K562 (cell line): ENCODE data around the gene FIS1. TPM values are rescaled to one million over a fixed set of nuclear protein-coding genes. Genes with fewer than 3 reads are reported as not detected.

Source experiments
- ATAC-seq: fragments of 200-7000 bp; cut with Tn5 transposase; 3 replicates; pipeline ENCODE4 v1.9.1; 2020; ENCODE audit warnings: moderate library complexity
- BruUV-seq: library from RNA; stranded (reverse); fragments of 400-500 nt; replicated peaks from 2 replicates; lab custom pipeline; 2021; lab: Mats Ljungman, UMichigan
- CTCF ChIA-PET: fragments of 300-600 bp; formaldehyde crosslinking; extraction: SDS; loops from one replicate; lab custom pipeline; 2021; ENCODE audit warnings: low intra/inter-chr PET ratio; lab: Yijun Ruan, JAX
- POLR2A ChIA-PET: fragments of 300-600, 350-650 bp; sonication (Branson Sonifier 250); formaldehyde crosslinking; extraction: SDS; loops from one replicate; lab custom pipeline; 2021; ENCODE audit warnings: antibody characterized with exemption, inconsistent platforms; lab: Yijun Ruan, JAX
- DNase-seq, 4 experiments: peaks; one replicate each; pipeline versions ENCODE4 v3.0.0 to v3.0.0-alpha.2; 2011 to 2018; ENCODE audit warnings: low spot score in 3 of 4, mixed read lengths in 3 of 4; ENCODE audit errors: extremely low read depth in 1 of 4
- FAIRE-seq: peaks from 2 replicates; lab custom pipeline; 2011; peaks lifted over from hg19 to GRCh38; lab: Jason Lieb, UNC
- H2AFZ ChIP-seq: 2 replicates; pipeline ENCODE4 v1.6.0; 2011; ENCODE audit warnings: low read depth, low read length, control low read depth, inconsistent platforms
- H3K27ac ChIP-seq: fragments of 200-600 bp; 3 replicates; pipeline ENCODE4 v1.8.0; 2011; ENCODE audit warnings: low read depth, mild to moderate bottlenecking, control low read depth, inconsistent platforms, low read length, moderate library complexity, mixed read lengths; ENCODE audit errors: extremely low read depth
- H3K27me3 ChIP-seq, 2 experiments: fragments of 300-600 bp in 1 of 2; 2 replicates in 1 of 2; 3 replicates in 1 of 2; pipeline versions ENCODE4 v1.6.0 to v1.8.0; 2011; ENCODE audit warnings: inconsistent platforms in 2 of 2, low read length in 2 of 2, mild to moderate bottlenecking in 1 of 2, mixed read lengths in 1 of 2, moderate library complexity in 1 of 2; ENCODE audit not compliant: control insufficient read depth in 2 of 2, insufficient read depth in 2 of 2
- H3K36me3 ChIP-seq: fragments of 300-600 bp; 3 replicates; pipeline ENCODE4 v1.8.0; 2011; ENCODE audit warnings: mild to moderate bottlenecking, low read length, inconsistent platforms; ENCODE audit not compliant: control insufficient read depth, insufficient read depth
- H3K4me1 ChIP-seq, 2 experiments: fragments of 200-600 bp in 1 of 2; replicated peaks in 1 of 2; 2 replicates in 1 of 2; 3 replicates in 1 of 2; pipeline versions ENCODE4 v1.5.1 to v1.8.0; 2011; ENCODE audit warnings: inconsistent platforms in 2 of 2, low read length in 2 of 2, mild to moderate bottlenecking in 1 of 2, mixed read lengths in 1 of 2, moderate library complexity in 1 of 2; ENCODE audit not compliant: control insufficient read depth in 2 of 2, insufficient read depth in 2 of 2
- H3K4me2 ChIP-seq: 2 replicates; pipeline ENCODE4 v1.6.1; 2011; ENCODE audit warnings: low read length, control low read depth, inconsistent platforms, mixed read lengths; ENCODE audit not compliant: insufficient read depth
- H3K4me3 ChIP-seq: fragments of 200-600 bp; sonication (generic), shearing (Covaris generic); 2 replicates; pipeline ENCODE4 v1.5.1; 2016; ENCODE audit warnings: control low read depth, inconsistent platforms
- H3K79me2 ChIP-seq: fragments of 200-600 bp; 3 replicates; pipeline ENCODE4 v1.8.0; 2011; ENCODE audit warnings: low read length, inconsistent platforms; ENCODE audit not compliant: control insufficient read depth, insufficient read depth
- H3K9ac ChIP-seq, 2 experiments: 2 replicates each; pipeline versions ENCODE4 v1.6.0 to v1.6.1; 2011; ENCODE audit warnings: low read depth in 2 of 2, low read length in 2 of 2, control low read depth in 1 of 2, inconsistent platforms in 1 of 2, mild to moderate bottlenecking in 1 of 2, mixed read lengths in 1 of 2; ENCODE audit not compliant: insufficient read depth in 1 of 2
- H3K9me1 ChIP-seq: one replicate; pipeline ENCODE4 v1.6.0; 2011; ENCODE audit warnings: inconsistent platforms, mild to moderate bottlenecking, low read length, moderate library complexity; ENCODE audit not compliant: control insufficient read depth, insufficient read depth
- H3K9me3 ChIP-seq: replicated peaks from 2 replicates; pipeline ENCODE4 v1.5.1; 2011; ENCODE audit warnings: low read depth, low read length, inconsistent platforms; ENCODE audit not compliant: control insufficient read depth, insufficient read depth
- H4K20me1 ChIP-seq: replicated peaks from 2 replicates; pipeline ENCODE4 v1.6.1; 2011; ENCODE audit warnings: low read length, inconsistent platforms, mixed read lengths; ENCODE audit not compliant: control insufficient read depth, insufficient read depth
- DPF2 ChIP-seq: fragments of 450-650 bp; IDR thresholded peaks from 2 replicates; pipeline ENCODE4 v1.6.1; 2016
- GATAD2A ChIP-seq: fragments of 450-650 bp; IDR thresholded peaks from 2 replicates; pipeline ENCODE4 v1.6.1; 2017
- HLTF ChIP-seq: fragments of 450-650 bp; IDR thresholded peaks from 2 replicates; pipeline ENCODE4 v1.6.1; 2016
- JUNB ChIP-seq: fragments of 450-650 bp; formaldehyde crosslinking; conservative IDR thresholded peaks from 2 replicates; pipeline ENCODE4 v1.4.0; 2020; ENCODE audit warnings: mild to moderate bottlenecking
- MCM5 ChIP-seq: fragments of 450-650 bp; IDR thresholded peaks from 2 replicates; pipeline ENCODE4 v1.6.1; 2016; ENCODE audit warnings: low read depth
- RFX1 ChIP-seq: fragments of 450-650 bp; IDR thresholded peaks from 2 replicates; pipeline ENCODE4 v1.6.1; 2016; ENCODE audit warnings: mild to moderate bottlenecking, moderate library complexity
- RNF2 ChIP-seq: sonication (generic); IDR thresholded peaks from 2 replicates; pipeline ENCODE4 v1.6.1; 2016
- SMAD2 ChIP-seq: fragments of 150-350 bp; IDR thresholded peaks from 2 replicates; pipeline ENCODE4 v1.6.1; 2014; ENCODE audit warnings: low read depth, mild to moderate bottlenecking, low read length
- SRF ChIP-seq, 2 experiments: fragments of 250-450, 450-650 bp in 1 of 2; sonication (Bioruptor Pico) in 1 of 2; sonication (generic) in 1 of 2; formaldehyde crosslinking; IDR thresholded peaks; 2 replicates each; pipeline versions ENCODE4 v1.5.0 to v1.5.1; 2020 to 2022; ENCODE audit warnings: mild to moderate bottlenecking in 1 of 2, missing genetic modification reagents in 1 of 2
- ZNF79 ChIP-seq: fragments of 250-450 bp; sonication (Bioruptor Pico); IDR thresholded peaks from 2 replicates; pipeline ENCODE4 v1.4.0; 2020; ENCODE audit warnings: low read depth, mild to moderate bottlenecking, moderate library complexity
- WGBS: fragments of 100-300 bp; shearing (Covaris generic); methylation state at CpG from one replicate; pipeline ENCODE4 v1.1.6; 2016; ENCODE audit warnings: low coverage, mixed read lengths; ENCODE audit not compliant: insufficient coverage; ENCODE audit errors: missing lambda C conversion rate; 5-methylcytosine and 5-hydroxymethylcytosine counted together
- in situ Hi-C: fragments of 300-500 bp; cut with MboI; formaldehyde crosslinking; loops from 4 replicates; pipeline ENCODE4 v1.15.0; 2018; ENCODE audit warnings: inconsistent platforms, mixed read lengths
- intact Hi-C: fragments of 100-400 bp; cut with micrococcal nuclease; formaldehyde crosslinking; loops from 2 replicates; pipeline ENCODE4 v1.14.2; 2022
- polyA plus RNA-seq, 8 experiments: library from polyadenylated mRNA; depleted of rRNA in 4 of 8; stranded (reverse) in 5 of 8; unstranded in 3 of 8; fragments of >200 nt; fragmentation: Nextera tagmentation in 2 of 8; fragmentation: Illumina TruSeq in 1 of 8; extraction: Ambion mirVana in 2 of 8; extraction: Trizol in 1 of 8; gene quantifications; 2 replicates each; pipeline versions ENCODE4 v1.2.1 to v1.2.3, GENCODE V29; 2011 to 2014; ENCODE audit warnings: inconsistent platforms in 1 of 8, missing spikeins in 1 of 8
- total RNA-seq, 7 experiments: library from RNA; depleted of rRNA in 6 of 7; stranded (reverse); fragments of >200 nt in 6 of 7; fragmentation: Illumina TruSeq in 2 of 7; extraction: Trizol in 2 of 7; gene quantifications; 2 replicates each; pipeline versions ENCODE4 v1.2.1 to v1.2.3, GENCODE V29; 2011 to 2021; ENCODE audit warnings: low replicate concordance in 1 of 7
- TF ChIP-seq, protein P1 (sequence below): fragments of 450-650 bp; formaldehyde crosslinking; IDR thresholded peaks from 2 replicates; pipeline ENCODE4 v1.4.0; 2020; ENCODE audit warnings: mild to moderate bottlenecking, mixed read lengths
- TF ChIP-seq, protein P2 (sequence below): fragments of 450-650 bp; IDR thresholded peaks from 2 replicates; pipeline ENCODE4 v1.6.1; 2016; ENCODE audit warnings: missing biosample characterization, missing genetic modification characterization
- TF ChIP-seq, protein P3 (sequence below): fragments of 450-650 bp; formaldehyde crosslinking; conservative IDR thresholded peaks from 2 replicates; pipeline ENCODE4 v1.4.0; 2022; ENCODE audit warnings: mild to moderate bottlenecking, missing genetic modification characterization

Gene FIS1
- total and polyA plus RNA-seq, 9 of the 15 experiments (the other 6 are each of a cell fraction or from before 2014, with no cell fraction given): 86.0 to 257 (median 144) TPM

DNA sequence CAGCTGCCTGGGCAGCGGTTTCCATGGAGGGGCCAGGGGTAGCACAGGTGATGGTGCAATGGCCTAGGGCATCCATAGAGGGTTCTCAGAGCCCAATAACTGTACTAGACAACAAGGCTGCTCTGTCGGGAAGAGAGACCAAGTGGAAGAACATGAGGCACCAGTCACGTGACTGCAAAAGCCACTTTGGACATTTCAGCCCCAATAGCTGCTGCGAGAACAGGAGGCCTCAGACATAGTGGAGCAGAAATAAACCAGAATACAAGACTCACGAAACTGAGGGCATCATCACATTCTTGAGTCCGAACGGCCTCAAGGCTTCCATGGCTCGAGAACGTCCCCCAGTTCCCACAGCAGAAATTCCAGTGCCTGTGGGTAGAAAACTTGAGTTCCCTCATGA is 32.3 kb upstream of the FIS1 start (continued):
- TF ChIP-seq, protein P1, sequence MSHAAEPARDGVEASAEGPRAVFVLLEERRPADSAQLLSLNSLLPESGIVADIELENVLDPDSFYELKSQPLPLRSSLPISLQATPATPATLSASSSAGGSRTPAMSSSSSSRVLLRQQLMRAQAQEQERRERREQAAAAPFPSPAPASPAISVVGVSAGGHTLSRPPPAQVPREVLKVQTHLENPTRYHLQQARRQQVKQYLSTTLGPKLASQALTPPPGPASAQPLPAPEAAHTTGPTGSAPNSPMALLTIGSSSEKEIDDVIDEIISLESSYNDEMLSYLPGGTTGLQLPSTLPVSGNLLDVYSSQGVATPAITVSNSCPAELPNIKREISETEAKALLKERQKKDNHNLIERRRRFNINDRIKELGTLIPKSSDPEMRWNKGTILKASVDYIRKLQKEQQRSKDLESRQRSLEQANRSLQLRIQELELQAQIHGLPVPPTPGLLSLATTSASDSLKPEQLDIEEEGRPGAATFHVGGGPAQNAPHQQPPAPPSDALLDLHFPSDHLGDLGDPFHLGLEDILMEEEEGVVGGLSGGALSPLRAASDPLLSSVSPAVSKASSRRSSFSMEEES (CRISPR knock-in tag): peak; percentile 83
- no peak for TF ChIP-seq RNF2
- TF ChIP-seq, all 486 proteins: peak for 7

DNA sequence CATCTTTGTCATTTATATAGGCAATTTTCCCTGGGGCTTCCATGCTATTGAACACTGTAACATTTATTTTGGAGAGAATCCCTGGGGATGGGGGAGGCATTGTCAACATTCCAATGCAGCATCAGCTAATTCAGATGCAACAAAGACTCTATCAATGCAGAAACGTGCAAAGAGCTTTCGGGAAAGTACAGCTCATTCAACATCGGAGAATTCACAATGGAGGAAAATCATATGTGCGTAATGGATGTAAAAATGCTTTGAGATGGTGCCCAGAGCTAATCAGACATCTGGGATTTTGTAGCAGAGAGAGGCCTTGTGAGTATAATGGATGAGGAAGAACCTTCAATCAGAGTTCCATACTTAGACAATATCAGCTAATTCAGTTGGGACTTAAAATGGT is 28.3 kb upstream of the FIS1 start:
- no peak for ATAC-seq
- in situ Hi-C loops: no loop called here

More for the DNA sequence above, 28.3 kb upstream of the FIS1 start:
- Histone ChIP-seq H3K36me3 (no peaks in the 10 kb centered on the region), H4K20me1 (no peaks in the 10 kb centered on the region; the same call in 1 of the 2 replicates), H3K4me1 (no peaks in the 10 kb centered on the region; a peak in 1 of 5 replicates), H2AFZ (no peak overlapping the region), H3K4me2 (no peak overlapping the region), H3K9ac (no peak overlapping the region), H3K79me2 (no peaks in the 10 kb centered on the region), H3K9me3 (no peaks in the 10 kb centered on the region; the same call in 1 of the 2 replicates), H3K4me3 (no peak overlapping the region), H3K27me3 (peaks cover 35 to 54% of the 10 kb centered on the region in 2 experiments), H3K9me1 (no peaks in the 10 kb centered on the region), H3K27ac (no peak overlapping the region)
- no TSS peak for BruUV-seq
- no peak for FAIRE-seq
- intact Hi-C loops: no loop called here
- CTCF ChIA-PET: no interaction called here
- 20% methylated on average over 4 of the region's 4 CpGs for WGBS
- TF ChIP-seq JUNB (CRISPR knock-in tag) (no peak), ZNF79 (no peak), GATAD2A (no peak), SMAD2 (no peak), DPF2 (no peak), MCM5 (no peak), SRF (CRISPR knock-in tag; IDR thresholded peaks at IDR 0.05) (no peak), RFX1 (no peak), HLTF (no peak)
- TF ChIP-seq, protein P2, sequence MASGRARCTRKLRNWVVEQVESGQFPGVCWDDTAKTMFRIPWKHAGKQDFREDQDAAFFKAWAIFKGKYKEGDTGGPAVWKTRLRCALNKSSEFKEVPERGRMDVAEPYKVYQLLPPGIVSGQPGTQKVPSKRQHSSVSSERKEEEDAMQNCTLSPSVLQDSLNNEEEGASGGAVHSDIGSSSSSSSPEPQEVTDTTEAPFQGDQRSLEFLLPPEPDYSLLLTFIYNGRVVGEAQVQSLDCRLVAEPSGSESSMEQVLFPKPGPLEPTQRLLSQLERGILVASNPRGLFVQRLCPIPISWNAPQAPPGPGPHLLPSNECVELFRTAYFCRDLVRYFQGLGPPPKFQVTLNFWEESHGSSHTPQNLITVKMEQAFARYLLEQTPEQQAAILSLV (tag): no peak
- TF ChIP-seq, protein P3, sequence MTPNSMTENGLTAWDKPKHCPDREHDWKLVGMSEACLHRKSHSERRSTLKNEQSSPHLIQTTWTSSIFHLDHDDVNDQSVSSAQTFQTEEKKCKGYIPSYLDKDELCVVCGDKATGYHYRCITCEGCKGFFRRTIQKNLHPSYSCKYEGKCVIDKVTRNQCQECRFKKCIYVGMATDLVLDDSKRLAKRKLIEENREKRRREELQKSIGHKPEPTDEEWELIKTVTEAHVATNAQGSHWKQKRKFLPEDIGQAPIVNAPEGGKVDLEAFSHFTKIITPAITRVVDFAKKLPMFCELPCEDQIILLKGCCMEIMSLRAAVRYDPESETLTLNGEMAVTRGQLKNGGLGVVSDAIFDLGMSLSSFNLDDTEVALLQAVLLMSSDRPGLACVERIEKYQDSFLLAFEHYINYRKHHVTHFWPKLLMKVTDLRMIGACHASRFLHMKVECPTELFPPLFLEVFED (CRISPR knock-in tag): no peak
- POLR2A ChIA-PET: interaction anchor here (0.6 kb wide), 1 partner anchor 382 kb away, joined by 5 read pairs; no protein-coding TSS in a partner anchor
- DNase-seq: no peak
